Endothelial cell of umbilical vein (primary cell): ENCODE data around the gene CEACAM1.

Experiments
- EZH2 ChIP-seq: IDR thresholded peaks from 2 replicates; pipeline ENCODE4 v1.6.1; 2012; ENCODE audit warnings: borderline replicate concordance, low read depth, mild to moderate bottlenecking, moderate library complexity, low read length, inconsistent platforms; ENCODE audit not compliant: severe bottlenecking
- POLR2A ChIP-seq: IDR thresholded peaks from 2 replicates; pipeline ENCODE4 v1.6.1; 2012; ENCODE audit warnings: low read depth, mild to moderate bottlenecking, control low read depth, low read length
- POLR2AphosphoS5 ChIP-seq: IDR thresholded peaks from 2 replicates; pipeline ENCODE4 v1.6.1; 2012; ENCODE audit warnings: low read depth, mild to moderate bottlenecking, control low read depth, low read length, moderate library complexity; ENCODE audit not compliant: insufficient read depth
- TF ChIP-seq, protein P1 (sequence below): IDR thresholded peaks from 2 replicates; pipeline ENCODE4 v1.6.1; 2011; ENCODE audit not compliant: insufficient read depth, insufficient read length
- TF ChIP-seq, protein P2 (sequence below), 2 donors: IDR thresholded peaks; 1 replicate in 1 of 2; 2 replicates in 1 of 2; pipeline ENCODE4 v1.5.1; 2011; ENCODE audit warnings: low read length in 2 of 2, mild to moderate bottlenecking in 2 of 2, moderate library complexity in 2 of 2, control low read depth in 1 of 2, inconsistent platforms in 1 of 2, low read depth in 1 of 2; ENCODE audit not compliant: insufficient read depth in 1 of 2; ENCODE audit errors: extremely low read depth in 1 of 2

DNA sequence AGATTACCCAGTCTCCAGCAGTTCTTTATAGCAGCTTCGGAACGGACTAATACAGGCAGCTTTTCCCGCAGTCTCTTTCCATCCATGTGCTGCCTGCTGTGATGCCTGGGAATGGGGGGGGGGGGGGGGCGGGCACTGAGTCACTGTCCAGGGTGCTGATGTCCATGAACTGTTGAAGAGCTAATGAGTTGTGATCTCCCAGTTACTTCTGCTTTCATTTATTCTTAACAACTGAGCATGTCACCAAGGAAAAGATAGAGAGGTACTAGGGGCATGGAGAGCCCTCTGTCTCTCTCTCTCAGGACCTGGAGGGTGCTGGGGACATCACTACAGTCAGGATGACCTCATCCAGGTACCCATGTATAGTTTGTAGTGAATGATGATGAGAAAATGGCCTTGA, 20.3 kb upstream of the CEACAM1 start:
- TF ChIP-seq, protein P1, sequence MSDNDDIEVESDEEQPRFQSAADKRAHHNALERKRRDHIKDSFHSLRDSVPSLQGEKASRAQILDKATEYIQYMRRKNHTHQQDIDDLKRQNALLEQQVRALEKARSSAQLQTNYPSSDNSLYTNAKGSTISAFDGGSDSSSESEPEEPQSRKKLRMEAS = no peak
- TF ChIP-seq, protein P2, sequence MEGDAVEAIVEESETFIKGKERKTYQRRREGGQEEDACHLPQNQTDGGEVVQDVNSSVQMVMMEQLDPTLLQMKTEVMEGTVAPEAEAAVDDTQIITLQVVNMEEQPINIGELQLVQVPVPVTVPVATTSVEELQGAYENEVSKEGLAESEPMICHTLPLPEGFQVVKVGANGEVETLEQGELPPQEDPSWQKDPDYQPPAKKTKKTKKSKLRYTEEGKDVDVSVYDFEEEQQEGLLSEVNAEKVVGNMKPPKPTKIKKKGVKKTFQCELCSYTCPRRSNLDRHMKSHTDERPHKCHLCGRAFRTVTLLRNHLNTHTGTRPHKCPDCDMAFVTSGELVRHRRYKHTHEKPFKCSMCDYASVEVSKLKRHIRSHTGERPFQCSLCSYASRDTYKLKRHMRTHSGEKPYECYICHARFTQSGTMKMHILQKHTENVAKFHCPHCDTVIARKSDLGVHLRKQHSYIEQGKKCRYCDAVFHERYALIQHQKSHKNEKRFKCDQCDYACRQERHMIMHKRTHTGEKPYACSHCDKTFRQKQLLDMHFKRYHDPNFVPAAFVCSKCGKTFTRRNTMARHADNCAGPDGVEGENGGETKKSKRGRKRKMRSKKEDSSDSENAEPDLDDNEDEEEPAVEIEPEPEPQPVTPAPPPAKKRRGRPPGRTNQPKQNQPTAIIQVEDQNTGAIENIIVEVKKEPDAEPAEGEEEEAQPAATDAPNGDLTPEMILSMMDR (IDR thresholded peaks at IDR 0.05; ENCODE audit: extremely low read depth in 1 of 2, insufficient read depth in 1 of 2, low read depth in 1 of 2, low read length in 2 of 2) = no peak
- TF ChIP-seq POLR2A = no peak
- TF ChIP-seq POLR2AphosphoS5 = no peak
- TF ChIP-seq EZH2 = no peak
